A673 (cell line): ENCODE measurements around the gene SSBP4. TPM values are rescaled to one million over a fixed set of nuclear protein-coding genes. Genes with fewer than 3 reads are reported as not detected.

ENCODE experiments used
- BruUV-seq: library from RNA; stranded (reverse); fragments of 400-500 nt; replicated peaks from 2 replicates; lab custom pipeline; 2021; lab: Mats Ljungman, UMichigan
- CTCF ChIA-PET: fragments of 300-600 bp; sonication (Branson Sonifier 250); formaldehyde crosslinking; loops from one replicate; lab custom pipeline; 2022; ENCODE audit warnings: antibody characterized with exemption; lab: Charles Lee
- POLR2A ChIA-PET: fragments of 300-600 bp; sonication (Branson Sonifier 250); formaldehyde crosslinking; loops from one replicate; lab custom pipeline; 2022; ENCODE audit warnings: antibody characterized with exemption; ENCODE audit not compliant: low non-redundant PET; lab: Charles Lee
- DNase-seq: peaks from one replicate; pipeline ENCODE4 v3.0.0-alpha.2; 2015; ENCODE audit warnings: low spot score
- H3K27ac ChIP-seq: fragments of 200-600 bp; sonication (generic); 2 replicates; pipeline ENCODE4 v1.5.1; 2016; ENCODE audit warnings: mixed run types, low read depth, mild to moderate bottlenecking, mixed read lengths, antibody characterized with exemption, low read length; ENCODE audit not compliant: poor library complexity, severe bottlenecking
- H3K27me3 ChIP-seq: fragments of 200-600 bp; sonication (generic); replicated peaks from 2 replicates; pipeline ENCODE4 v1.6.1; 2017; ENCODE audit warnings: mixed run types, low read depth, mild to moderate bottlenecking, mixed read lengths, antibody characterized with exemption, low read length; ENCODE audit not compliant: insufficient read depth, poor library complexity
- H3K36me3 ChIP-seq: fragments of 200-600 bp; sonication (generic); 2 replicates; pipeline ENCODE4 v1.6.1; 2016; ENCODE audit warnings: mixed run types, mild to moderate bottlenecking, mixed read lengths, antibody characterized with exemption, low read length; ENCODE audit not compliant: insufficient read depth, poor library complexity, severe bottlenecking
- H3K4me1 ChIP-seq: fragments of 200-600 bp; sonication (generic); 2 replicates; pipeline ENCODE4 v1.6.1; 2017; ENCODE audit warnings: mixed run types, mild to moderate bottlenecking, mixed read lengths, antibody characterized with exemption, low read length; ENCODE audit not compliant: insufficient read depth, poor library complexity, severe bottlenecking
- H3K4me3 ChIP-seq: fragments of 200-600 bp; sonication (generic); 2 replicates; pipeline ENCODE4 v1.5.1; 2016; ENCODE audit warnings: low read depth, mixed run types, mild to moderate bottlenecking, mixed read lengths, low read length; ENCODE audit not compliant: poor library complexity, severe bottlenecking
- H3K9me3 ChIP-seq: fragments of 200-600 bp; sonication (generic); 2 replicates; pipeline ENCODE4 v1.6.1; 2016; ENCODE audit warnings: mixed run types, low read depth, mild to moderate bottlenecking, mixed read lengths, antibody characterized with exemption, low read length; ENCODE audit not compliant: poor library complexity, severe bottlenecking
- EZH2 ChIP-seq: fragments of 200-600 bp; sonication (generic); IDR thresholded peaks from 2 replicates; pipeline ENCODE4 v1.6.1; 2017; ENCODE audit warnings: borderline replicate concordance, low read depth, mild to moderate bottlenecking, mixed read lengths, antibody characterized with exemption, low read length; ENCODE audit not compliant: poor library complexity, severe bottlenecking
- intact Hi-C: fragments of 100-400 bp; cut with micrococcal nuclease; formaldehyde crosslinking; loops from one replicate; pipeline ENCODE4 v1.10.0; 2022; ENCODE audit not compliant: unreplicated experiment
- microRNA-seq: library from miRNA; unstranded; fragments of <30 nt; microRNA quantifications from one replicate; pipeline ENCODE4 v1.2.0, GENCODE V29; 2021
- total RNA-seq: library from RNA; stranded (reverse); gene quantifications from 2 replicates; pipeline ENCODE4 v1.2.3, GENCODE V29; 2021
- TF ChIP-seq, protein P1 (sequence below): fragments of 300-800, 200-600 bp; sonication (generic); conservative IDR thresholded peaks from 2 replicates; pipeline ENCODE4 v1.5.1; 2017; ENCODE audit warnings: low read depth, mild to moderate bottlenecking, antibody characterized with exemption, low read length, moderate library complexity, mixed read lengths

SSBP4 gene
- total RNA-seq, 1 experiment from 2014 or later, result 248 TPM

DNA sequence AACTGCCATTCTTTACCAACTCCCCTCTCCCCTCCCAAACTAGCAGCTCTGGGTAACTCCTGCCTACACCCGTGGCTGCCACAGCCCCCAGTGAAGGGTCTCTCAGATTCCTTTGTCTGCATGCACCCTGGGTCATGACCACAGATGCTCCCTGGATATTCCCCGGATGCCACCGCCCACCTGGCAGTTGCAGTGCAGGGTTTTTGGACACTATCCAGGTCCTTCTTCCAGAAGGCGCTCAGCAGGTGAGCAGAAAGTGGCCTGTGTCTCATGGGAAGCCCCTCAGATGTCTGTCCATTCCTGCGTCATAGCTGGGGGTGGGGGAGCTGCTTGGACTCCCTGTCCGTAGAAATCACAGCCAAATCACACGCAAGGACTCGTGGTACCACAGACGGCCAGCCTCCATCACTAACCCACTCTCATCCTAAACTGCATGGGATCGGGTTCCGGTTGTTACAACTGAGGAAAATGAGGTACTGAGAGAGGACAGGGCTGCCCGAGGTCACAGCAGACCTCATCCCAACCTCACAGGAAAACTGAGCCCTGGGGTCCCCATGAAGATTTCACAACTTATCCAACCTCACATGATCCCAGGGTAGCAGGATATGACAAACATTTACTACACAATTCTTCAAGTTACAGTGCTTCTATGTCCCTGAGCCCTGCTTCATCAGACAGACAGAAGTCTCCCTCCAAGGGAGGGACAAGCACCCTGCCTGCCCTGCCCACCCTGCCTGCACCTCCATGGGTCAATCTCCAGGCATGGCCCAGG lies 64.1 kb downstream of the SSBP4 start:
- H3K4me3 ChIP-seq, result no peak overlapping the region
- POLR2A ChIA-PET, result no interaction called here
- no peaks in the 10 kb centered on the region for H3K9me3 ChIP-seq
- intact Hi-C loops, result no loop called here
- H3K27me3 ChIP-seq, result no peaks in the 10 kb centered on the region
- no peak for TF ChIP-seq EZH2
- TF ChIP-seq, protein P1, sequence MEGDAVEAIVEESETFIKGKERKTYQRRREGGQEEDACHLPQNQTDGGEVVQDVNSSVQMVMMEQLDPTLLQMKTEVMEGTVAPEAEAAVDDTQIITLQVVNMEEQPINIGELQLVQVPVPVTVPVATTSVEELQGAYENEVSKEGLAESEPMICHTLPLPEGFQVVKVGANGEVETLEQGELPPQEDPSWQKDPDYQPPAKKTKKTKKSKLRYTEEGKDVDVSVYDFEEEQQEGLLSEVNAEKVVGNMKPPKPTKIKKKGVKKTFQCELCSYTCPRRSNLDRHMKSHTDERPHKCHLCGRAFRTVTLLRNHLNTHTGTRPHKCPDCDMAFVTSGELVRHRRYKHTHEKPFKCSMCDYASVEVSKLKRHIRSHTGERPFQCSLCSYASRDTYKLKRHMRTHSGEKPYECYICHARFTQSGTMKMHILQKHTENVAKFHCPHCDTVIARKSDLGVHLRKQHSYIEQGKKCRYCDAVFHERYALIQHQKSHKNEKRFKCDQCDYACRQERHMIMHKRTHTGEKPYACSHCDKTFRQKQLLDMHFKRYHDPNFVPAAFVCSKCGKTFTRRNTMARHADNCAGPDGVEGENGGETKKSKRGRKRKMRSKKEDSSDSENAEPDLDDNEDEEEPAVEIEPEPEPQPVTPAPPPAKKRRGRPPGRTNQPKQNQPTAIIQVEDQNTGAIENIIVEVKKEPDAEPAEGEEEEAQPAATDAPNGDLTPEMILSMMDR, result no peak
- no peak for DNase-seq
- CTCF ChIA-PET, result no interaction called here
- H3K36me3 ChIP-seq, result no peaks in the 10 kb centered on the region
- peak overlapping the region; percentile 16 for H3K27ac ChIP-seq
- no TSS peak for BruUV-seq
- peaks cover 32% of the 10 kb centered on the region for H3K4me1 ChIP-seq

Small RNA genes within 50 kb of the gene (microRNA-seq; reads per million reads assigned to microRNA genes)
- gene MIR3189, result not detected

Other genes starting within 250 kb of the SSBP4 start
- gene IFI30, start 245.6 kb upstream of the SSBP4 start, total RNA-seq, result not detected in 2 replicates
- 20.2 and 21.3 TPM in 2 replicates for gene MPV17L2, start 226.2 kb upstream of the SSBP4 start, total RNA-seq
- gene RAB3A, start 215.4 kb upstream of the SSBP4 start, total RNA-seq, result 2.9 and 4.2 TPM in 2 replicates
- not detected in 2 replicates for gene PDE4C, start 193.0 kb upstream of the SSBP4 start, total RNA-seq
- gene IQCN, start 144.9 kb upstream of the SSBP4 start, total RNA-seq, result 10.2 and 12.0 TPM in 2 replicates
- 128 and 136 TPM in 2 replicates for gene JUND, start 137.8 kb upstream of the SSBP4 start, total RNA-seq
- gene LSM4, start 96.3 kb upstream of the SSBP4 start, total RNA-seq, result 252 and 262 TPM in 2 replicates
- gene PGPEP1, start 78.8 kb upstream of the SSBP4 start, total RNA-seq, result 15.8 and 23.0 TPM in 2 replicates
- gene GDF15, start 33.2 kb upstream of the SSBP4 start, total RNA-seq, result 4.0 and 4.7 TPM in 2 replicates
- not detected in 2 replicates for gene LRRC25, start 21.8 kb upstream of the SSBP4 start, total RNA-seq
- gene ISYNA1, start 18.7 kb downstream of the SSBP4 start, total RNA-seq, result 153 and 223 TPM in 2 replicates
- 15.8 and 16.4 TPM in 2 replicates for gene ELL, start 102.7 kb downstream of the SSBP4 start, total RNA-seq
- gene FKBP8, start 124.2 kb downstream of the SSBP4 start, total RNA-seq, result 210 and 245 TPM in 2 replicates
- 111 and 114 TPM in 2 replicates for gene KXD1, start 138.5 kb downstream of the SSBP4 start, total RNA-seq
- 1,270 and 1,348 TPM in 2 replicates for gene UBA52, start 152.5 kb downstream of the SSBP4 start, total RNA-seq
- gene REX1BD, start 169.4 kb downstream of the SSBP4 start, total RNA-seq, result 61.4 and 74.9 TPM in 2 replicates
- 192 and 305 TPM in 2 replicates for gene CRLF1, start 187.4 kb downstream of the SSBP4 start, total RNA-seq
- gene TMEM59L, start 193.5 kb downstream of the SSBP4 start, total RNA-seq, result 9.3 and 18.0 TPM in 2 replicates
- gene KLHL26, start 217.6 kb downstream of the SSBP4 start, total RNA-seq, result 16.3 and 16.8 TPM in 2 replicates